Measurements from ENCODE around the gene PAK5.

The PAK5 gene

GRCh38 chr20:9838378-9839295, at the start of gene PAK5:
PAK5 (minus strand) TSS chr20:9839076; CDS start chr20:9644328, 194,748 bp downstream.
- FAIRE-seq, result no peak
- peak; percentile 30 for DNase-seq (ENCODE audit: insufficient read length, low spot score)
- TF ChIP-seq CTCF (IDR thresholded peaks at IDR 0.05; ENCODE audit: insufficient read depth, missing control alignments), result no peak

- no peak for TF ChIP-seq CTCF (IDR thresholded peaks at IDR 0.05; ENCODE audit: insufficient read depth, missing control alignments)
Observed at GRCh38 chr20:9887706-9888105, 48.8 kb upstream of the PAK5 start.

GRCh38 chr20:9886227-9886626, 47.4 kb upstream of the PAK5 start:
- no peak for DNase-seq (ENCODE audit: insufficient read length, low spot score)
- no peak for FAIRE-seq
- TF ChIP-seq CTCF (IDR thresholded peaks at IDR 0.05; ENCODE audit: insufficient read depth, missing control alignments), result no peak

More at GRCh38 chr20:9887706-9888105, 48.8 kb upstream of the PAK5 start:
- no peak for FAIRE-seq
- no peak for DNase-seq (ENCODE audit: insufficient read length, low spot score)

GRCh38 chr20:9884666-9885065, 45.8 kb upstream of the PAK5 start:
- DNase-seq (ENCODE audit: insufficient read length, low spot score), result no peak

GRCh38 chr20:9884061-9884460, 45.2 kb upstream of the PAK5 start:
- FAIRE-seq, result no peak
- peak; percentile 46 for TF ChIP-seq CTCF (IDR thresholded peaks at IDR 0.05; ENCODE audit: insufficient read depth, missing control alignments)
- DNase-seq (ENCODE audit: insufficient read length, low spot score), result no peak

More at GRCh38 chr20:9884666-9885065, 45.8 kb upstream of the PAK5 start:
- no peak for FAIRE-seq
- peak; percentile 24 for TF ChIP-seq CTCF (IDR thresholded peaks at IDR 0.05; ENCODE audit: insufficient read depth, missing control alignments)

GRCh38 chr20:9877932-9878495, 39.1 kb upstream of the PAK5 start:
- no peak for DNase-seq (ENCODE audit: insufficient read length, low spot score)
- FAIRE-seq, result no peak
- no peak for TF ChIP-seq CTCF (IDR thresholded peaks at IDR 0.05; ENCODE audit: insufficient read depth, missing control alignments)
